Activated naive CD4-positive, alpha-beta T cell treated with anti-CD3 and anti-CD28 coated beads, Interleukin-2, amount 50 U/mL, for 16 hours (primary cell): Measurements from ENCODE around the gene SLC23A2.
A peak's percentile ranks its signal among the peaks of the same experiment; 100 is the strongest.
"Not testable (repeated sequence)": the region's sequence is repeated elsewhere in the genome, so short reads cannot be mapped to it uniquely, and the experiment has no call there.

ENCODE experiments used
- DNase-seq: peaks from one replicate; pipeline ENCODE4 v3.0.0-alpha.2; 2020

Gene SLC23A2

GRCh38 chr20:5005326-5005725 lies 4.0 kb upstream of the SLC23A2 start:
- no peak for DNase-seq

GRCh38 chr20:5004825-5005224 lies 3.5 kb upstream of the SLC23A2 start:
- not testable (repeated sequence) for DNase-seq

DNA sequence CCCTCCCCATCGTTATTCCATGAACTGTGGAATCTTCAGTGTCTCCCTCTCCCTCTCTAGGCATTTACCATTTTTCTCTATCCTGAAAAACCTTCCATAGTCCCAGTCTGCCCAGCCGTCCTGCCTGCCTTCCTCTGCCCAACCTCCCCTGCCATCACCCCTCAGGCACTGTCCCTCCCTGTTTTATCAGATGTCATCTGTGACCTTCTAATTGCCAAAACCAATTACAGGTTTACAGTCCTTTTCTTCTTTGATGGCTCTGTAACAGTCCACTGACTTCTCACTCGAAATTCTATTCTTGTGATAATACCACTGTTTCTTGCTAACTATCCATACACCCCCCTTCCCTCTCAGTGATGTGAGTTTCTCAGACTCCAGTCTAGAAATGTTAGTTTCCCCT lies 2.3 kb upstream of the SLC23A2 start:
- no peak for DNase-seq

DNA sequence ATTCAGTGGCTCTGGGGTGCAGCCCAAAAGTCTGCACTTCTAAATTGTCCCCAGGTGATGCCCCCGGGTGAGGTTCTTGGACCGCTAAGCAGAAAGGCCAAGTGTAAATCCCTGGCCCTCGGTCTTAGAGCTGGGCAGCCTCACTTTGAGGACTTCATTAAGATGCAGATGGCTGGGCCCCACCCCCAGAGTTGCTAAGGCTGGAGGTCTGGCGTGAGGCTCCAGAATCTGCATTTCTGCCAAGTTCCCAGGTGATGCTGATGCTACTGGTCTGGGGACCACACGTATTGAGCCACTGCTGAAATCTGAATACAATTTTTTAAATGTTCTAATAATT lies 735 bp upstream of the SLC23A2 start:
- DNase-seq, result no peak

- DNase-seq, result peak; percentile 30
Measured at GRCh38 chr20:5000263-5001173, 792 bp downstream of the SLC23A2 start.

- DNase-seq, result no peak
Measured at GRCh38 chr20:4999788-5000187, 1.5 kb downstream of the SLC23A2 start.

DNA sequence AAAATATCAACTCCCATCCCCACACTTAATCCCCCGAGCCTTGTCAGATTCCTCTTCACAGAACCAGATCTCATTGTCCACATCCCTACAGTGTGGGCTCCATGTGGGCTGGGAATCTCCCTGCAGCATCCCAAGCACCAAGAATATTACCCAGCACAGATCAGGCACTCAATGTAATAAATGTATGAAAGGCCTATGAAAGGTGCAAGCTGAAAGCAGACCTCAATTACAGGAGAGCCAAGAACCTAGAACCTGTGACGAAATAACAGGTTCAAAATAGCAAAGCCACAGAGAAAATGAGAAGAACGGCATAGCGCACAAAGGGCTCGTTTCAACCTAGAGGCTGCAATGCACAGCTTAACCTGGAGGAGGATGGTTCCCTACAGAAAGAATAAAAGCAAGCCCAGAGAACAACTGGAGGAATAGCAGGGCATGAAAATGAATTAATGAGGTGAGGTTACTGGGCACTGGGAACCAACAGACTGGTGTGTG lies 3.1 kb downstream of the SLC23A2 start:
- no peak for DNase-seq

DNA sequence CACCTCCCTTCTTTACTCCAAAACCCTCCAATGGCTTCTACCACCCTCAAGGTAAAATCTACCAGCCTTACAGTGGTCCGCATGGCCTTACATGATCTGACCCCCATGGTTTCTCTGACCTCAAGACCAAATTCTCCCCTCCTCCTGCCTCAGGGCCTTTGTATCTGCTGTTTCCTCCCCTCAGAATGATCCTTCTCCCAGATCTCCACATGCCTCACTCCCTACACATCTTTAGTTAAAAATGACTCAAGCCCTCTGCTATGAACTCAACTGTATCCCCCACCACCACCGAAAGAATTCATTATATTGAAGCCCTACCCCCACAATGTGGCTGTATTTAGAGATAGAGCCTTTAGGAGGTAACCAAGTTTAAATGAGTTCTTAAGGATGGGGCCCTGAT lies 4.1 kb downstream of the SLC23A2 start:
- DNase-seq, result no peak

DNA sequence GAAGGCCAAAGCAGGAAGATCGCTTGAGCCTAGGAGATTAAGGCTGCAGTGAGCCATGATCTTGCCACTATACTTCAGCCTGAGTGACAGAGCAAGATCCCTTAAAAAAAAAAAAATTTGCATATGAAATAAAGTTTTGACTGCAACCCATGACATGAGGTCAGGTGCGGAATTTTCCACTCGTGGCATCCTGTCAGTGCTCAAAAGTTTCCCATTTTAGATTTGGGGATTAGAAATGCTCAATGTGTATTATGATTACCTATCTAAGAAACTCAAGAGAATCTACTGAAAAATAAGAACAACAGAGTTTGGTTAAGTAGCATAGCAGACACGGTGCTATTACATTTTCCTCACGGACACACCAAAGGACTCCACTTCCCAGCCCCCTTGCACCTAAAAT lies 11.7 kb downstream of the SLC23A2 start:
- DNase-seq, result no peak

DNA sequence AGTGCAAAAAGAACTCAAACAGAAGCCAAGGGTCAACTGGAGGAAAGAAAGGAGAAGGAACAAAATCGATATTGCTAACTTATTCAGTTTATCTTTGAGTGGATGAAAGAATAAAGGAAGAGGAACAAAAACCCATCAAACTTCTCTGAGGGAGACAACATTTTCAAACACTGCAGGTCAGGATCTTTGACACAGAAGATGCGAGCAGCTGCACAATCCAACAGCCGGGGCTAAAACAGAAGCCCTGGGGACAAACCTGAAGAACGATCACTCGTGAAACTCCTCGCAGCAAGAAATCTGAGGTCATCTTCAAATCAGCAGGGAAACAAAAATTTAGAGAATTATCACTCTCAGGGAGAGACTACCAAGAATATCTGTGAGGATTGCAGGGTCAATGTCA lies 14.2 kb downstream of the SLC23A2 start:
- no peak for DNase-seq

GRCh38 chr20:4985658-4986057 lies 15.7 kb downstream of the SLC23A2 start:
- no peak for DNase-seq

GRCh38 chr20:4982281-4982680 lies 19.0 kb downstream of the SLC23A2 start:
- DNase-seq, result no peak

DNA sequence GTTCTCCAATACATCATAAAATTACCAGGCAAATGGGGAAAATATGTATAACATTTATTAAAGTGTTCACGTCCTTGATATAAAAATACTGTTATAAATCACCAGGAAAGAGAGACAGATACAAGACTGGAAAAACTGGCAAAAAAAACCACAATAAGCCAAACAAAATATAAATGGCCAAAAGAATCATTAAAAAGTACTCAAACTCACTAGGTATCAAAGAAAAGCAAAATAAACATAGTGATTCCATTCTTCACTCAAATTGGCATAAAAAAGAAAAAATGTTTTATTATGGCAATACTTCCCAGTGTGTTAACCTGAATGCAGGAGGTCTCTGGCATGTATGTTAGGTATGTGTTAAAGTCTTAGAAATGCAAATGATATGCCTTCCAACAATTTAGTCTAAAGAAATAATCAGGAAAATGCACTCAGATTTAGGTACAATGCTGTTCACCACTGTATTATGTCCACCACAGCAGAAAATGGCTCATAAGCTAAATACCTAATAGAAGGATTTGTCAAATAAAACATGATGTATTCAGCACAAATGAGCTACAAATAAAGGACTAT lies 21.4 kb downstream of the SLC23A2 start:
- no peak for DNase-seq

- DNase-seq, result no peak
Measured at GRCh38 chr20:4978050-4978918, 23.0 kb downstream of the SLC23A2 start.

DNA sequence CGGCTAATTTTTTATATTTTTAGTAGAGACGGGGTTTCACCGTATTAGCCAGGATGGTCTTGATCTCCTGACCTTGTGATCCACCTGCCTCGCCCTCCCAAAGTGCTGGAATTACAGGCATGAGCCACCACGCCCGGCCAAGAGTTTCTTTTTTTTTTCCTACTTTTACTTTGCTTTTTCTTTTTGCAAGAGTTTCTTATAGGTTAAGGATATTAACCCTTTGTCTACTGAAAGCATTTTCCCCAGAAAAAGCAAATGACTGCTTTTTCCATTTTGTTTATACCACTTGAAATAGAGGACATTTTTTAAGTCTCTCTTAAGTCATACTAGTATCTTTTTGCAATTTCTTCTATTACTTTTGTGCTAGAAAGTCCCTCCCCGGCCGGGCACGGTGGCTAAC lies 25.3 kb downstream of the SLC23A2 start:
- DNase-seq, result not testable (repeated sequence)

DNA sequence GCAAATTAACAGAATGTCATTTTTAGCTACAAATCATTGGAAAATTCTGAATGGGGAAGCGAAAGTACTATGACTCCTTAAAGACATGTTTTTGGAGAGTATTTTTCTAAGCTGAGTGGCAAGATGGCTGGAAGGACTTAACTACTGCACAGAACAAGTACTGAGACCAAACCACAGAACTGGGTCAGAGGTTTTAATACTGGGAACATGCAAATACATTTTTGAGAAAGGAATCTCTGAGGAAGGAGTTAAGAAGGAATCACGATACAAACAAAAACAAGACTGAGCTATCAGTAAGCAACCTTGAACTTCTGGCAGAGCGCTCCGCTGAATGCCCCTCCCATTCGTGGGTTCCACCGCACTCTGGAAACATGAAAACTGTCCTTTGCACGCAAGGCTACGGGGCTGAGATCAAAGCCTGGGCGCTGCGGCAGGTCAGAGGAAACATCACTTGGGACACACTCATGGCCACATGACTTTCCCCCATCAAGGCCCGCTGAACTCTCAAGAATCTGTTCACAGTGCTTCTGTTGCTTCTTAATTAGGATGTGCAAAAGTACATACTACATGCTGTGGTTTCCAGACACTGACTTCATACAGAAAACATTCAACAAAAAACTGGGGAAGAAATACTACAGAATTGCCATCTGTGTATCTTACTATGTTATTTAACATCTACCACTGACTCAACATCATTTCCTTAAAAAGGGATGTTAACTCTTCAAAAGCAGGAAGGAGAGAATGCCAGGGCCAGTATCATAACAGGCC lies 27.8 kb downstream of the SLC23A2 start:
- DNase-seq, result peak; percentile 30

DNA sequence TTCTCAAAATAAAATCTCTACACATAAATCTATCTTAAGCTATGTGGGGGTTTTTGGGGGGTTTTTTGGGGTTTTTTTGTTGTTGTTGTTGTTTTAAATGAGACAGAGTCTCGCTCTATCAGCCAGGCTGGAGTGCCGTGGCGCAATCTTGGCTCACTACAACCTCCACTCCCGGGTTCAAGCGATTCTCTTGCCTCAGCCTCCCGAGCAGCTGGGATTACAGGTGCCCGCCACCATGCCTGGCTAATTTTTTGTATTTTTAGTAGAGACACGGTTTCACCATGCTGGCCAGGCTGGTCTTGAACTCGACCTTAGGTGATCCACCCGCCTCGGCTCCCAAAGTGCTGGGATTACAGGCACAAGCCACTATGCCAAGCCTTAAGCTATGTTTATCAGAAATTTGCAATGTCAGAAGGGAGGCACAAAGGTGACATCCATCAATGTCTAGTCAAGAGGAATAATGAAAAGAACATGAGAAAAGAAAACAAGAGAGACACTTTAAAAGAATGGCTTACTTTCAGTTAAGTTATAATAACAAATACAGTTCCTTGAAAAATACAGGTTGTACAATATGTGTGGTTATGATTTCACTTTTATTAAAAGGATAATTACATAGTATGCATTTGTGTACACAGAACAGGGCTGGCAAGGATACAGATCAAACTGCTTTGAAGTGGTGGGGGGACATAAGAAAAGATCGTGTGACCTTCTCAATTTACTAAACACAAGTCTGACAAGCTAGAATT lies 28.6 kb downstream of the SLC23A2 start:
- no peak for DNase-seq

GRCh38 chr20:4971064-4971463 lies 30.2 kb downstream of the SLC23A2 start:
- no peak for DNase-seq

- DNase-seq, result no peak
Measured at GRCh38 chr20:4967752-4968477, 33.4 kb downstream of the SLC23A2 start.

DNA sequence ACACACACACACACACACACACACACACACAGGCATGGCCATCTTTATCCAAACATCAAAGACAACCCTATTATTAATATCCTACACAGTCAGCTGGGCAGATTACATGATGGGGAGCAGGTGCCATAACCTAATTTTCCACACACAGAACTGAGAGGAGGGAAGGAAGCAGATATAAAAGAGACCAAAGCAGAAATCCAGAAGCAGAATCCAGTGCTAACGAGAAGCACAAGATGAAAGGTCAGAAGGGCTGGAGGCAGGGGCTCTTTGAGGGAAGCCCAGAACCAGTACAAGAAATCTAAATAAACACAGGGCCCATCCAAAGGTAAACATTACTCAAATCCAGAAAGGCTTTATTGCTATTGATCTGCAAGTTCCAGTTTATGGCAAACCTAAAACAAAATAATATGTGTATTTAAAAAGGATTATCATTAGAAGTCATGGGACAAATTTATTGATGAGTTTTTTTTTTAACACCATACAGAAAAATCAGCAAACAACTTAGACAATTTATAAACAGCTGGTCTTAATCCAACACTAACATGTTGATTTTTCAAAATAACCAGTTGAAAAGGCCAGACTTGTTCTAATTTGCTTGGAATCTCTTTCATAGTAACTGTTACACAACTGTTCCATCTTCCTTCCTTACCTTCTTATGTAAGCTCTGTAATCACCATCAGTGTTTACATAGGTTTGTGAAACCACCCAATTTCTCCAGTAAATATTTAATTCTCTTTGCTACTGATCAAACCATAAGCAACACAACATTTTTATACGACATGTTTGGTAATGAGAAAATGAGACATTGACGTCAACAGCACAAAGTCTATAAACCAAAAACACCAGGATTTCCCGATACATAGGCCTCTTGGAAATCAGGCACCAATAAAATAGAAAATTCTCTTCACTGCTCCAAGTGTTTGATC lies 34.2 kb downstream of the SLC23A2 start:
- no peak for DNase-seq
